GM11168 (cell line): Measurements from ENCODE around the gene CPED1.

Source experiments
- in situ Hi-C: fragments of 300-500 bp; cut with MboI; formaldehyde crosslinking; loops from one replicate; pipeline ENCODE4 v1.12.0; 2022; ENCODE audit warnings: low sequenced_read_pairs; ENCODE audit not compliant: unreplicated experiment

Gene CPED1

DNA sequence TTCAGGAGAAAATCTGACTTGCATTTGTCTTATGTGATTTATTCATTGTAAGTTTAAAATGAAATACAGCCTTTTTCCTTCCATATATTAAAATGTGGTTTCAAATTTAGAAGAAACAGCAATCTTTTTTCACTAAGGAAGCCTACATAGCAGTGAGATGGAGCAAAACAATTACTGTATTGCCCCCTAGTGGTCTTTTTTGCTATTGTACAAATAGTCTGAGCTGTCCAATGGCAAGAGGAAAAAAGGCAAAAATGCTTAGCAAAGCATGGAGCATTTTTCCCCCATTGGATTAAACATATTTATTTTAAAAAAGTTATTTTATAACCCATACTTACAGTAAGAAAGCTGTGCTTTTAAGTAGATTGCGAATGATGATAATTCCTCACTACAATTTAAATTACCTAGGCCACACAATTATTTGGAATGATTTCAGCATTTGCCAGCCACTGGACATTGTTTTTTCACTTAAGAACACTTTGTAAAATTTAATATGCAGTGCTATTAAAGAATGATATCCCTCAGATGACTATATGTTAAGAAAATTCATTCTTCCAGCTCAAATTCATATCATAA is 119.5 kb downstream of the CPED1 start:
- in situ Hi-C loops = no loop called here

DNA sequence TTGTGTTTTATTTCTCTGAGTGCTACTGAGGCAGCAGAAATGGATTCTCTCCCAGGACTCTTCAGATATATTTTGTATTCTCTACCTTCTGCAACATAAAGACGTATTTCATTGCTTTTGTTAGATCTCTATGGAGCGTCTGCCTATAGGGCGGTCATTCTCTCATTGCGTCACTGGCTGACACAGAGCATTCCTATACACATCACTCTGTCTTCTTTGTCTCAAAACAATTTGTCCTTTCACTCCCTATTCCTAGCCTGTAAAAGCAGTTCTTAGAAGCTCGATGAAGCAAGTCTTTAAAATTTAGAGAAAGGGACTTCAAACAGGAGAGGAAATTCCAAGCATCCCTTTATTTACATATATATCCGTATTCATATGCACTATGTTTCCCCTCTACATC is 120.6 kb downstream of the CPED1 start:
- in situ Hi-C loops = no loop called here

DNA sequence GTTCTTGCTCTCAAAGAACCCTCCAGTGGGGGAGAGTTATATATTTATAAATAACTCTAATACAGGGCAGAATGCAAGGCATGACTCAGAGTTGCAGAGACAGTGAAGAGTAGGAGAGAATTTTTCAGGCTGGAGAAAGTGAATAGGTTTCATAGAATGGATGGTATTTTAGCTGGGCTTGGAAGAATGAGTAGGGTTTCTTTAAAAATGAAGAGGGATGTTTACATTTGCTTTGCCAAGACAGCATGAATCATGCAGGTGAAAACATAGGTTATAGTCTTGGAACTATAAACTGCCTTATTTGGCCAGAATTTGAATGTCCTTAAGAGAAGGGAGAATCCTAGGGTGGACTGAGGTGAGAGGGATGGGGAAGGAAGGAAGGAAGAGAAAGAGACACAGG is 124.8 kb downstream of the CPED1 start:
- in situ Hi-C loops = no loop called here

DNA sequence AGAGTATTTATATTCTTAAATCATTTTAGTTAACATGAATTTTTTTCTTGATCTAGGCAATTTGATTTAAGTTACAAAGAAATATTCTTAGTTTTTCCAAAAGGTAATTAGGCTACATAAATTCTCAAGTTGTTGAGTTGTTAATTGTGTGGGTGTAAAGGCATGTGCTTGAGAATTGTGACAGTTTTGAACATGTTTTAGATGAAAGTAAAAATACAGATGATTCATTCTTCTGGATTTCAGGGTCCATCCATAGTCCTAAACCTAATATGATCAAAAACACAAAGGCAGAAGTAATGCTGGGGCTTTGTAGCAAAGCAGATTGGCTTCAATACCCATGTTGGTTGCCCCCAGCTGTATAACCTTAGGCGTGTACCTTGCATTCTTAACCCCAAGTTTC is 127.9 kb downstream of the CPED1 start:
- in situ Hi-C loops = no loop called here

DNA sequence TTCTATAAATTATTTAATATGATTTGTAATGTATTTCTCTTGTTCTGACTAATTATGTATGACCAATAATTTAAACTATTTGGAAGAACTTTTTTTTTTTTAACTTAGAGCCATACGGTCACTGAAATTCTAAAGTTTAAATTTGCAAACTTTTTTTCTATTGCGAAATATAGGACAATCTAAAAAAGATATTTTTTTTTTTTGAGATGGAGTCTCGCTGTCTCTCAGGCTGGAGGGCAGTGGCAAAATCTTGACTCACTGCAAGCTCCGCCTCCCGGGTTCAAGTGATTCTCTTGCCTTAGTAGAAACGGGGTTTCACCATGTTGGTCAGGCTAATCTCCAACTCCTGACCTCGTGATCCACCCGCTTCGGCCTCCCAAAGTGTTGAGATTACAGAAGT is 130.5 kb downstream of the CPED1 start:
- in situ Hi-C loops = no loop called here

DNA sequence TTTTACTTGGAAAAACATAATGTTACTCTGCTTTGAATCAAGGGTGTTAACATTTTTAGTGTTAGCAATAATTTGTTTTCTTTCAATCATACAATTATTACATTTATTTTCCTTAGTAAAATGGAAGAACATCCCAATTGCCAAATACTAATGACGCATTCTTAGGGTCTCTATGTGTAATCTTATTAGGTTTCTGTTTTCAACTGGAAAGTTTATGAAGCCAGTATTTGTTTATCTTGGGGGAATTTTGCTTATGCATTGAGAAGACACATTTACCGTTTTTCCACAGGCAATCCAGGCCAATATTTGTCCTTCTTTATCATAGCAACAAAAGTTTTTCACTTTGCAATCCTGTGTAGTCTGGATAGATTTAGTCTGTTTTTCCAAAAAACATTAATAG is 134.5 kb downstream of the CPED1 start:
- in situ Hi-C loops = no loop called here

DNA sequence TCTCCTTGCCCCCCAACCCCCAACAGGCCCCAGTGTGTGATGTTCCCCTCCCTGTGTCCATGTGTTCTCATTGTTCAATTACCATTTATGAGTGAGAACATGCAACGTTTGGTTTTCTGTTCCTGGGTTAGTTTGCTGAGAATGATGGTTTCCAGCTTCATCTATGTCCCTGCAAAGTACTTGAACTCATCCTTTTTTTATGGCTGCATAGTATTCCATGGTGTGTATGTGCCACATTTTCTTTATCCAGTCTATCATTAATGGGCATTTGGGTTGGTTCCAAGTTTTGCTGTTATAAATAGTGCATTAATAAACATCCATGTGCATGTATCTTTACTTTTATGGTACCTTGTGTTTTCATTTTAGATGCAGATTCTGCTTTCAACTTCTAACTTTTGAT is 136.9 kb downstream of the CPED1 start:
- in situ Hi-C loops = loop anchor here (25.0 kb wide), 2 partner anchors 412 to 862 kb away; no protein-coding TSS in a partner anchor

DNA sequence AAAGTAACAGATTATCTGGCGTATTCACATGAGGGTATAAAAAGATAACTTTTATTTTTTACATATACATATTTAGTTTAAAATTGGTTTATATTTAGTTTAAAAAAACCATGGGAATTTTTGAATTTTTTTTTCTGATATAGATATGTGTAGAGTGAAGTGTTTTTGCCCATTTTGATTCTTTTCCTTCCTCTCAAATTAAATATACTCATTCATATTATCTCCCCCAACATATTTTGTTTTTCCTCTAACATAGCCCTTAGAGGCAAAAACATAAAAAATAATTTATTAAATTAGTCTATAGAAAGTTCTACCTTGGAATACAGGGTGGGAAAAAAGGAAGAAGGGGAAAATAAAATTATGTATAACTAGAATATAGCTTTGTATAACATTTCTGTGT is 137.7 kb downstream of the CPED1 start:
- in situ Hi-C loops = loop anchor here (25.0 kb wide), 2 partner anchors 411 to 861 kb away; no protein-coding TSS in a partner anchor

DNA sequence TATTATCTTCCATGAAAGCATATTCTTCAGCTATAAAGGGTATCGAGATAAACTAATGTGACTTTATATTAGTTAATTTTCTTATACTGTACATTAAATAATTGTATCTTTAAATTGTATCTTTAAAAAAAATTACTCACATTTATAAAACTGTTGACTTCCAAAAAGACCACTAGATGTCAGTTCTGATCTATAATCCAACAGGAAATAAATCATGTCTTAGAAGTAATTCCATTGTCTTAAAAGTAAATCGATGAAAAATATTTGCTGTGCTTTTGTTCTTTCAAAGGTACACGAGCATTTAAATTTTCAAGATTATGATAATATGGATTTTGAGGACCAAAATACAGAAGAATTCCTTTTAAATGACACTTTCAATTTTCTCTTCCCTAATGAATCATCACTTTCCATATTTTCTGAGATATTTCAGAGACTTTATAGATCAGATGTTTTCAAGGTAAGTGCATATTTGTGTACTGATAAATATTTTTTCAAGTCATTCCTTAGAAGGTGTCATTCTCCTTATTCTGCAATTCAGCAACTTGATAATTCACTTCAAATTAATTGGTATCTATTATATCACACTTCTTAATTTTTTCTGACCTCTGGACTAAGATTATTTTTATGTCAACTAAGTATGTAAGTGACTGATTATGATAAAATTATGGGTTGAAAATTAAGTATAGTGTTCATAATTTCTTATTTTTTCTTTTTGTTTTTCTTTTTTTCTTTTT is 138.5 kb downstream of the CPED1 start:
- in situ Hi-C loops = loop anchor here (25.0 kb wide), 2 partner anchors 410 to 860 kb away; no protein-coding TSS in a partner anchor

DNA sequence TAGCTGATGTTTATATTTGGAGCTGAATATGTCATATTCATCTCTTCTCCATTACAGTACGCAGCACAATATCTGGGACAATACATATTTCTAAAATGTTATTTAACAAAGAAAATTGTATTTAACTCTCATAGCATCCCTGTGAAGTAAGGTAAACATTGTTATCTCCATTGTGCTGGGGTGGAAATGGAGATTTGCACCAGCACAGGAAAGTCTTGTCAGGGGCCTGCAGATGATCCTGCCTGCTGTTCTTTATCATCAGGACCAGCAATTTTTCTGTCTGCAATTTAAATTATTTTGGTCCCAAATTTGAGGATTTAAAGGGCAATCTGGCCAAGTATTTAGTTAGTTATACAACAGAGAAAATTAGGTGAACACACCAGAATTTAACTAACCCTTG is 144.4 kb downstream of the CPED1 start:
- in situ Hi-C loops = loop anchor here (25.0 kb wide), 2 partner anchors 404 to 854 kb away; no protein-coding TSS in a partner anchor

DNA sequence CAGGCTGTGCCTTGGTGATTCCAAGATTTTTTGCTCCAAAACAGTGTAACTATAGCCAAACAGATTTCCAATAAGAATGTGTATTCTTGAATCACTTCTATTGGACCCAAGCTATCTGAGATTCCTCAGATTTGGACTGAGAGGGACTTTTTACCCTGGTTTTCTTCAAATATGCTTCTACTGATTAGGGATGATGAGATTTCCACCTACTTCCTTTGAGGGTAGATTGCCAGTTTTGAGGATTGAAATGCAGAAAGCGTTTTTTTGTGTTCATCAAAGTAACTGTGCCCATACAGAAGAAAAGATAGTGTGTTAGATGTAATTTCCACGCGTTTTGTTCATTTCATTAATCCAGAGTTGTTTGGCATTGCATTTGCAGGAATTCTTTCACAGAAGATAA is 144.9 kb downstream of the CPED1 start:
- in situ Hi-C loops = loop anchor here (25.0 kb wide), 2 partner anchors 404 to 854 kb away; no protein-coding TSS in a partner anchor

DNA sequence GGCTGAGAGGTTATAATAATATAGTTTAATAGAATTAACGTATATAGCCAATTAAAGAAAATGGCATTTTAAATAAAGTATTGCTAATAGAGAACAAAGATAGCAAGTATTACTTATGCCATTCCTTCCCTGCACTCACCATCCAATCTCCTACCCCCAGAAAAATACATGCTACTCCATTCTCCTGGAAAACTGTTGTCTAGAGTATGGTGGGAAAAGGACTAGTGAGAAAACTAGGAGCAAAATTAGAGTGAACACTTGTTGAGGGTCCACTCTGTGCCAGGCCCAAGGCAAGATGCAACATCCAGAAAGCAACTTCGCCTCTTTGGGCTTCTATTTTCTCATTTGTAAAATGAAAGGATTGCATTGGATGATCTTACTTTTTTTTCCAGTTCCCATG is 149.1 kb downstream of the CPED1 start:
- in situ Hi-C loops = loop anchor here (25.0 kb wide), 2 partner anchors 400 to 850 kb away; no protein-coding TSS in a partner anchor

DNA sequence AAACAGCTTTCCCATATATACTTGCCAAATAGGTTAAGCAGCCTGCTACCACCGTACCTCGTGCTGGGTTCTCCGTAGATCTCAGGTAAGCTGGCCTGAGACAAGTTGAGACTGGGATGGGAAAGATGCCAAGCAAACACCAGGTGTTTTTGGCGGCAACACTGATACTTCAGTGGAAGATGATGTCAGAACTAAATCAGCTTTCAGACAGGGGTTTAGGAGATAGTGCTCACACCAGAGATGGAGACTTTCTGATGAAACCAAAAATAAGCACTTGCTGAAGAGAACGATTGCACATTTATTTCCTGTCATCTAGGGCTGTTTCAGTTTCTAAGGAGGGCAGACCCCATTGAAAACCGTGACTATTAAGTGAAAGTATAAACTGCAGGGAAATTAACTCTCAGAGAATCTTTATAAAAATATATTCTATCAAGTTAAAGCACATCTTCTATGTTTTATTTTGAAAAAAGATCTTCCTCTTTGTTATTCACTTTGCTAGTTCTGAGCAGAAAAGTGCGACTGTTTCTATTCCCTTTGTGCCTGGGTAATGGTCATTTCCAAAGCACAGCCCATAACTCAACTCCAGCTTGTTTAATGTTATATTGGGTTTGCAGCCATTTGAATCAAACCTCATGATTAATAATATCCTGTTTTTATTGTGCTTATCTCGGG is 149.9 kb downstream of the CPED1 start:
- in situ Hi-C loops = loop anchor here (25.0 kb wide), 2 partner anchors 399 to 849 kb away; no protein-coding TSS in a partner anchor

DNA sequence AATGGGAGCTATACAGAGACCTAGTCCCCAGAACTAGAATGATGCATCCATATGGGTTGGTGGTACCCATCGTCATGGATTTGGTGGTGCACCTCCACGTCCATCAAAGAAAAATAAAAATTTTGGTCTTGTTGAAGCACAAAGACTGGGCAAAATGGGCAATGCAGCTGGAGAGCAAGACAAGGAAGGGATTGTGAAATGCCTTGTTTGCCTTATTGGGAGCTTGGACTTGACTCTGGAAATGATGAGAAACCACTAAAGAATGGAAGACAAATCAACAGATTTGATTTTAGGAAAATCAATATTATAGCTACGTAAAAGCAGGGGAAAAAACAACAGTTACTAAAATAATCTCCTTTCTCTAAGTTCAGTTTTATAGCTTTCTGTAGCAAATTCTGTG is 150.9 kb downstream of the CPED1 start:
- in situ Hi-C loops = loop anchor here (25.0 kb wide), 2 partner anchors 398 to 848 kb away; no protein-coding TSS in a partner anchor

DNA sequence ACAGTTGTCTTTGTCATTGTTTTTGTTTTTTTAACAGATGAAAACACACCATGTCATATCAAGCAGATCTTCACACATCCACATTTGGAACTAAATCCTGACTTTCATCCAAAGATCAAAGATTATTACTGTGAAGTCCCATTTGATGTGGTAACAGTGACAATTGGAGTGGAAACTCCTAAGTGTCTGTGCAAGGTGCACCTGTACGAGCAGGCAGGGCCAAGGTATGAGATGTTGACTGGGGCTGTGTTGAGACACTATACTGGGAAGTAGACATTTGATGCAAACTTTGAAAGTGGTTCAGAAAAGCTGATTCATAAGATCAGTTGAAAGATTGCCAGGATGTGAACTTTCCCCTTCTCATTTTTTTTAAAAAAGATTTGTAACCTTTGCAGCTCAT is 152.3 kb downstream of the CPED1 start:
- in situ Hi-C loops = loop anchor here (25.0 kb wide), 2 partner anchors 397 to 847 kb away; no protein-coding TSS in a partner anchor

DNA sequence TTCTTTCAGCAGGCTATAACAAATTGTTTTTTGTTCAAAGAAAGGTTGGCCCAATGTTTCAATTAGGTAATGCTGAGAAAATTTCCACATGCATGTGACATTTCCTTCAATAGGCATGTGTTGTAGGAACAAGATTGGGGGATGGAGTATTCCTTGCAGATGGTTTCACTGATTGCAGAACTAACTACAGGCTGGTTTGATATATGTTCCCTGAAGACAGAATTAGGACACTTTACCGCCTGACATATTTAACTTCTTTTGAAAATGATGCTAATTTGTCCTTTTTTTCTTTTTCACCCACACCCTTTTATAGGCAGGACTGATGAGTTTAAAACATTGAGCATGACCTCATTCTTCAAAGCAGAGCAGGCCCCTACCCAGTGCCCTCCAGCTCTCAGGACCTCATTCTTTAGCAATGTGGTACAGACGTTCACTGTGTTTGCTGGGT is 163.3 kb downstream of the CPED1 start:
- in situ Hi-C loops = no loop called here

DNA sequence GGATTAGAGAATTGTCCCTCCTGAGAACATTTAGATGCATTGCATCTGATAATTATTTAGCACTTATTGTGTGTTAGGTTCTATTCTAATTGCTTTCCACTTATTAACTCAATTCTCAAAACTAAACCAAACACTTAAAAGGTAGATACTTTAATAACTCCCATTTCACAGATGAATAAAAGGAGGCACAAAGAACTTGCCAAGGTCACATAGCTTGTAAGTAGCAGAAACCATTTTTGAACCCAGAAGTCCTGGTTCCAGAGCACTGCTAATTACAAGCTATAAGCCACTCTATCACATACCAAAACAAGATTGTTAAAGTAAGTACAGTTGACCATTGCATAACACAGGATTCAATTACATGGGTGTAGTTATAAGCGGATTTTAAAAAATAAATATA is 164.9 kb downstream of the CPED1 start:
- in situ Hi-C loops = no loop called here

DNA sequence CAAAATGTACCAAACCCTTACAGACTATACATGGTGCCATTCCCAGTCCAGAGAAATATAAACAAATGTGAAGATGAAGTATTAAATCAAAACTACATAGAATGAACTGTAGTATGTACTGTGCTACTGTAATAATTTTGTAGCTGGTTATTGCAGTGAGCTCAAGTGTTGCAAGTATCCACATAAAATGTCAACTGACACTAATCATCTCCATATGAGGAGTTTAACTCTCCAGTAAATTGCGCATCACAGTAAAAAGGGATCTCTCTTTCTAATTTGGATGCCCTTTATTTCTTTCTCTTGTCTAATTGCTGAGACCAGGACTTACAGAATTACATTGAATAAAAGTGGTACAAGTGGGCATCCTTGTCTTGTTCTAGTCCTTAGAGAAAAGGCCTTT is 165.5 kb downstream of the CPED1 start:
- in situ Hi-C loops = no loop called here

DNA sequence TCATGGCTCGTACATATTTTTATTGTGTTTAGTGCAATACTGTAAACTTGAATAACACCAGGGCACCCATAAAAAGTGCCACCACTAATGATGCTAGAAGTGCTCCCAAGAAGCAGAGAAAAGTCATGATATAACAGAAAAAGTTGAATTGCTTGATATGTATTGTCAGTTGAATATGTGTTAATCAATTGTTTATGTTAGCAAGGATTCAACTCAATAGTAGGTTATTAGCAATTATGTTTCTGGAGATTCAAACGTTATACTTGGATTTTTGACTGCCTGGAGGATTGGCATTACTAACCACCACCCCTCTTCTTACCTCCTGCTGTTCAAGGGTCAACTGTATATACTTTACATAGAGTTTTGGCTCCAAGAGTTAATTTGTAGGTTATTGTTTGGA is 168.3 kb downstream of the CPED1 start:
- in situ Hi-C loops = no loop called here

DNA sequence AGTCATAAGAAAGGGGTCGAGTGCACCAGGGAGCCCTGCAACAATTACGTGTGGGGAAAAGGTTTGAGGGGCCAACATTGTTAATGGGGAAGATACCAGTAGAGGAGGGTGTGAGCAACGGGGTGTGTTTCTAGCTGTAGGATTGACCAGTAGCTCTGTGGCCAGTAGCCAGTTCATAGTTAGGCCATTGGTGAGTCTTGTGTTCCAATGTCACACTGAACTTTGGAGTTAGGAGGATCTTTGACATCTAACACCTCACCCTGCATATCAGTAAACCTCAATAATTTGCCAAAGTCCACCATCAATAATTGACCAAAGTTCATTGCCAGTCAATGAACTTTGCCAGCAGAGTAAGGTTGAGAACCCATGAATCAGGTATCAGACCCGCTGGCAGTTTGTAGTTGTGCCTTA is 168.8 kb downstream of the CPED1 start:
- in situ Hi-C loops = no loop called here
